HepG2 (cell line): ENCODE data around the gene CNKSR3. TPM values are rescaled to one million over a fixed set of nuclear protein-coding genes. Genes with fewer than 3 reads are reported as not detected.

Experiments used
- ATAC-seq: fragments of 200-7000 bp; cut with Tn5 transposase; 3 replicates; pipeline ENCODE4 v1.9.1; 2020; ENCODE audit warnings: mild to moderate bottlenecking, moderate library complexity
- BruUV-seq: library from RNA; stranded (reverse); fragments of 400-500 nt; replicated peaks from 2 replicates; lab custom pipeline; 2021; lab: Mats Ljungman, UMichigan
- CTCF ChIA-PET: fragments of 300-600 bp; formaldehyde crosslinking; extraction: SDS; loops from one replicate; lab custom pipeline; 2021; ENCODE audit warnings: low total read pairs, inconsistent platforms, low intra/inter-chr PET ratio; lab: Yijun Ruan, JAX
- POLR2A ChIA-PET: fragments of 350-600 bp; sonication (Branson Sonifier 250); formaldehyde crosslinking; loops from one replicate; lab custom pipeline; 2020; ENCODE audit warnings: antibody characterized with exemption, inconsistent platforms; lab: Yijun Ruan, JAX
- DNase-seq: peaks from one replicate; pipeline ENCODE4 v3.0.0-alpha.2; 2015; ENCODE audit warnings: low spot score
- FAIRE-seq: peaks from 3 replicates; lab custom pipeline; 2011; peaks lifted over from hg19 to GRCh38; lab: Jason Lieb, UNC
- H2AFZ ChIP-seq: one replicate; pipeline ENCODE4 v1.6.1; 2011; ENCODE audit warnings: low read length, inconsistent platforms
- H3K27ac ChIP-seq: fragments of 300-600 bp; 3 replicates; pipeline ENCODE4 v1.8.0; 2011; ENCODE audit warnings: mixed run types, mild to moderate bottlenecking, mixed read lengths, low read length, inconsistent platforms; ENCODE audit not compliant: insufficient read depth; ENCODE audit errors: extremely low read length
- H3K27me3 ChIP-seq, 2 experiments: fragments of 200-600 bp in 1 of 2; 2 replicates in 1 of 2; 3 replicates in 1 of 2; pipeline versions ENCODE4 v1.6.0 to v1.8.0; 2011; ENCODE audit warnings: low read length in 2 of 2, mild to moderate bottlenecking in 2 of 2, moderate library complexity in 2 of 2, inconsistent platforms in 1 of 2; ENCODE audit not compliant: insufficient read depth in 2 of 2, control insufficient read depth in 1 of 2
- H3K36me3 ChIP-seq, 2 experiments: fragments of 200-600 bp in 1 of 2; replicated peaks in 1 of 2; 2 replicates in 1 of 2; 3 replicates in 1 of 2; pipeline versions ENCODE4 v1.5.1 to v1.8.0; 2011; ENCODE audit warnings: low read length in 2 of 2, inconsistent platforms in 1 of 2; ENCODE audit not compliant: insufficient read depth in 2 of 2, control insufficient read depth in 1 of 2
- H3K4me1 ChIP-seq: 2 replicates; pipeline ENCODE4 v1.5.1; 2012; ENCODE audit warnings: low read length, inconsistent platforms; ENCODE audit not compliant: insufficient read depth
- H3K4me2 ChIP-seq: 2 replicates; pipeline ENCODE4 v1.6.0; 2011; ENCODE audit warnings: low read depth, low read length, inconsistent platforms
- H3K4me3 ChIP-seq, 3 experiments: fragments of 200-600 bp in 1 of 3; sonication (generic), shearing (Covaris generic) in 1 of 3; replicated peaks in 1 of 3; 2 replicates each; pipeline ENCODE4 v1.5.1; 2011 to 2016; ENCODE audit warnings: low read length in 3 of 3, inconsistent platforms in 2 of 3, low read depth in 2 of 3, mild to moderate bottlenecking in 2 of 3, control low read depth in 1 of 3, mixed read lengths in 1 of 3; ENCODE audit not compliant: insufficient read depth in 1 of 3
- H3K79me2 ChIP-seq: one replicate; pipeline ENCODE4 v1.6.1; 2011; ENCODE audit warnings: low read length, inconsistent platforms; ENCODE audit not compliant: insufficient read depth
- H3K9ac ChIP-seq: 2 replicates; pipeline ENCODE4 v1.6.0; 2011; ENCODE audit warnings: mild to moderate bottlenecking, low read depth, low read length, inconsistent platforms; ENCODE audit not compliant: insufficient read depth
- H3K9me3 ChIP-seq: 2 replicates; pipeline ENCODE4 v1.5.1; 2012; ENCODE audit warnings: mild to moderate bottlenecking, low read length
- H4K20me1 ChIP-seq: 2 replicates; pipeline ENCODE4 v1.6.0; 2011; ENCODE audit warnings: inconsistent platforms, mild to moderate bottlenecking, low read length, moderate library complexity; ENCODE audit not compliant: insufficient read depth
- AHR ChIP-seq: IDR thresholded peaks from 2 replicates; pipeline ENCODE4 v1.6.1; 2018; ENCODE audit warnings: missing genetic modification reagents, missing compliant biosample characterization
- ARID4A ChIP-seq: sonication (generic); formaldehyde crosslinking; IDR thresholded peaks from 2 replicates; pipeline ENCODE4 v1.5.0; 2020; ENCODE audit warnings: mild to moderate bottlenecking, missing genetic modification reagents, borderline replicate concordance
- DNMT1 ChIP-seq: sonication (generic); formaldehyde crosslinking; IDR thresholded peaks from 2 replicates; pipeline ENCODE4 v1.5.1; 2020; ENCODE audit warnings: mild to moderate bottlenecking, missing genetic modification reagents
- EEA1 ChIP-seq: sonication (generic); formaldehyde crosslinking; IDR thresholded peaks from 2 replicates; pipeline ENCODE4 v1.5.1; 2020; ENCODE audit warnings: mild to moderate bottlenecking, missing genetic modification reagents, borderline replicate concordance
- FOXJ3 ChIP-seq: sonication (generic); formaldehyde crosslinking; IDR thresholded peaks from 2 replicates; pipeline ENCODE4 v1.4.0; 2020; ENCODE audit warnings: missing genetic modification reagents, mild to moderate bottlenecking, borderline replicate concordance
- GABPA ChIP-seq, 2 experiments: IDR thresholded peaks; 2 replicates each; pipeline ENCODE4 v1.6.1; 2011 to 2016; ENCODE audit warnings: low read depth in 2 of 2, low read length in 1 of 2, missing biosample characterization in 1 of 2, missing genetic modification characterization in 1 of 2
- GATA4 ChIP-seq: sonication (generic); IDR thresholded peaks from 2 replicates; pipeline ENCODE4 v1.6.1; 2016; ENCODE audit warnings: antibody characterized with exemption, low read depth, borderline replicate concordance
- MXD4 ChIP-seq: IDR thresholded peaks from 2 replicates; pipeline ENCODE4 v1.6.1; 2016; ENCODE audit warnings: mild to moderate bottlenecking, missing biosample characterization, missing genetic modification reagents
- SNAPC2 ChIP-seq: sonication (generic); formaldehyde crosslinking; IDR thresholded peaks from 2 replicates; pipeline ENCODE4 v1.8.1; 2022; ENCODE audit warnings: mild to moderate bottlenecking, missing genetic modification reagents
- THAP11 ChIP-seq: IDR thresholded peaks from 2 replicates; pipeline ENCODE4 v1.6.1; 2016; ENCODE audit warnings: missing biosample characterization, missing genetic modification reagents
- TRIM22 ChIP-seq: fragments of 450-650 bp; IDR thresholded peaks from 2 replicates; pipeline ENCODE4 v1.6.1; 2017
- U2AF2 ChIP-seq: fragments of 200-400 bp; formaldehyde crosslinking; IDR thresholded peaks from 2 replicates; pipeline ENCODE4 v1.6.1; 2017; ENCODE audit warnings: low read depth, mild to moderate bottlenecking, low read length
- ZNF235 ChIP-seq: sonication (generic); formaldehyde crosslinking; IDR thresholded peaks from 2 replicates; pipeline ENCODE4 v1.8.1; 2023; ENCODE audit warnings: mild to moderate bottlenecking, missing genetic modification reagents, borderline replicate concordance
- ZNF704 ChIP-seq: sonication (generic); formaldehyde crosslinking; IDR thresholded peaks from 2 replicates; pipeline ENCODE4 v1.8.1; 2023; ENCODE audit warnings: mild to moderate bottlenecking, inconsistent platforms, moderate library complexity, missing genetic modification reagents, borderline replicate concordance
- ZNF770 ChIP-seq: sonication (generic); formaldehyde crosslinking; IDR thresholded peaks from 2 replicates; pipeline ENCODE4 v1.5.0; 2020; ENCODE audit warnings: mild to moderate bottlenecking, missing genetic modification reagents
- WGBS: methylation state at CpG from one replicate; pipeline ENCODE4 v1.1.6; 2017; ENCODE audit warnings: low lambda C conversion rate; 5-methylcytosine and 5-hydroxymethylcytosine counted together
- in situ Hi-C: cut with HindIII; loops from 2 replicates; pipeline ENCODE4 v1.10.0; 2017; ENCODE audit warnings: low pct_unique_long_range_greater_than_20kb; ENCODE audit not compliant: extremely low pct_ligation_motif_present
- intact Hi-C: fragments of 100-400 bp; cut with micrococcal nuclease; formaldehyde crosslinking; loops from one replicate; pipeline ENCODE4 v1.10.0; 2022; ENCODE audit not compliant: unreplicated experiment
- polyA plus RNA-seq, 8 experiments: library from polyadenylated mRNA; depleted of rRNA in 3 of 8; stranded (reverse) in 7 of 8; unstranded in 1 of 8; fragments of >200 nt; fragmentation: Illumina TruSeq in 4 of 8; extraction: Trizol in 4 of 8; gene quantifications; 2 replicates each; pipeline versions ENCODE4 v1.2.1 to v1.2.3, GENCODE V29; 2011 to 2016; ENCODE audit warnings: low read depth in 4 of 8, missing spikeins in 1 of 8, mixed read lengths in 1 of 8; ENCODE audit not compliant: insufficient read depth in 1 of 8
- total RNA-seq, 5 experiments: library from RNA; depleted of rRNA; stranded (reverse); fragments of >200 nt; fragmentation: Illumina TruSeq; extraction: Trizol; gene quantifications; 2 replicates each; pipeline ENCODE4 v1.2.3, GENCODE V29; 2016; ENCODE audit warnings: low read depth in 1 of 5

Gene CNKSR3
- total and polyA plus RNA-seq, 2 of the 13 experiments (the other 11 are each of a cell fraction or from before 2014, with no cell fraction given): 9.2 to 38.6 TPM

GRCh38 chr6:154453329-154453728, 57.2 kb downstream of the CNKSR3 start:
- Histone ChIP-seq H4K20me1 (no peaks in the 10 kb centered on the region), H3K27me3 (no peaks in the 10 kb centered on the region), H3K79me2 (peaks cover 73% of the 10 kb centered on the region), H2AFZ (no peak overlapping the region), H3K36me3 (peaks cover 5 to 27% of the 10 kb centered on the region in 2 experiments; a peak in 4 of 5 replicates), H3K4me2 (no peak overlapping the region), H3K9me3 (no peaks in the 10 kb centered on the region), H3K27ac (no peak overlapping the region), H3K4me1 (peaks cover 28% of the 10 kb centered on the region), H3K4me3 (no peak overlapping the region), H3K9ac (no peak overlapping the region)
- CTCF ChIA-PET: no interaction called here
- POLR2A ChIA-PET: no interaction called here
- intact Hi-C loops (no loop called here), in situ Hi-C loops (no loop called here)
- WGBS: 95% methylated on average over 2 of the region's 2 CpGs
- DNase-seq (no peak), ATAC-seq (no peak), FAIRE-seq (no peak)
- no TSS peak for BruUV-seq
- TF ChIP-seq TRIM22 (no peak), ZNF704 (CRISPR knock-in tag) (no peak), EEA1 (CRISPR knock-in tag) (no peak), ZNF235 (no peak), FOXJ3 (CRISPR knock-in tag) (no peak), ZNF770 (no peak), THAP11 (CRISPR knock-in tag) (no peak), DNMT1 (CRISPR knock-in tag) (no peak), GABPA (IDR thresholded peaks at IDR 0.05; ENCODE audit: low read depth, low read length) (no peak), GABPA (CRISPR knock-in tag; IDR thresholded peaks at IDR 0.05; ENCODE audit: low read depth) (no peak), AHR (no peak), GATA4 (no peak), U2AF2 (no peak), SNAPC2 (CRISPR knock-in tag) (no peak), ARID4A (CRISPR knock-in tag) (no peak), MXD4 (CRISPR knock-in tag) (no peak)
